Spinal cord (tissue), 10 donors: Measurements from ENCODE around the gene CCT7. TPM values are rescaled to one million over a fixed set of nuclear protein-coding genes. Genes with fewer than 3 reads are reported as not detected.

Source experiments
- DNase-seq, 6 donors: peaks; one replicate each; pipeline versions ENCODE4 v3.0.0 to v3.0.0-alpha.2; 2013 to 2015; ENCODE audit warnings: low spot score in 6 of 6, low read depth in 4 of 6
- H3K27ac ChIP-seq: one replicate; pipeline ENCODE4 v1.5.1; 2013; ENCODE audit warnings: low read depth, low read length, control low read depth
- H3K27me3 ChIP-seq: one replicate; pipeline ENCODE4 v1.6.1; 2013; ENCODE audit warnings: low read length; ENCODE audit not compliant: control insufficient read depth, insufficient read depth
- H3K36me3 ChIP-seq: one replicate; pipeline ENCODE4 v1.6.1; 2013; ENCODE audit warnings: low read length; ENCODE audit not compliant: control insufficient read depth, insufficient read depth
- H3K4me1 ChIP-seq: one replicate; pipeline ENCODE4 v1.6.1; 2013; ENCODE audit warnings: low read length; ENCODE audit not compliant: control insufficient read depth, insufficient read depth
- H3K4me3 ChIP-seq: one replicate; pipeline ENCODE4 v1.5.1; 2013; ENCODE audit warnings: low read depth, low read length, control low read depth
- H3K9me3 ChIP-seq: one replicate; pipeline ENCODE4 v1.6.1; 2013; ENCODE audit warnings: low read length; ENCODE audit not compliant: control insufficient read depth, insufficient read depth
- WGBS: methylation state at CpG from one replicate; pipeline ENCODE4 v1.1.5; 2013; ENCODE audit warnings: missing lambda C conversion rate; ENCODE audit not compliant: insufficient coverage; 5-methylcytosine and 5-hydroxymethylcytosine counted together
- polyA plus RNA-seq, 2 donors: library from polyadenylated mRNA; unstranded; fragments of 120-200 nt; gene quantifications; one replicate each; pipeline ENCODE4 v1.2.1, GENCODE V29; 2013; ENCODE audit not compliant: insufficient read length in 2 of 2
- total RNA-seq, 2 donors: library from RNA; depleted of rRNA in 1 of 2; stranded (reverse); fragments of 120-200 nt in 1 of 2; fragments of >200 nt in 1 of 2; gene quantifications; one replicate each; pipeline versions ENCODE4 v1.2.3 to v1.2.4, GENCODE V29; 2013 to 2014
- donor health status: healthy.

CCT7 gene
- total and polyA plus RNA-seq, 4 donors: 194 to 248 (median 219) TPM

GRCh38 chr2:73208258-73208657 is 25.9 kb upstream of the CCT7 start:
- WGBS: 80% methylated on average over 3 of the region's 3 CpGs
- H3K27ac ChIP-seq: no peak overlapping the region
- DNase-seq: no peak
- peaks cover 33% of the 10 kb centered on the region for H3K27me3 ChIP-seq
- H3K4me3 ChIP-seq: no peak overlapping the region
- peaks cover 2% of the 10 kb centered on the region for H3K4me1 ChIP-seq
- H3K36me3 ChIP-seq: no peaks in the 10 kb centered on the region
- H3K9me3 ChIP-seq: no peaks in the 10 kb centered on the region

GRCh38 chr2:73210019-73210418 is 24.1 kb upstream of the CCT7 start:
- Histone ChIP-seq H3K9me3 (no peaks in the 10 kb centered on the region), H3K27me3 (peaks cover 19% of the 10 kb centered on the region), H3K4me1 (peaks cover 8% of the 10 kb centered on the region), H3K27ac (no peak overlapping the region), H3K36me3 (no peaks in the 10 kb centered on the region), H3K4me3 (no peak overlapping the region)
- WGBS: 85% methylated on average over 3 of the region's 4 CpGs
- no peak for DNase-seq

GRCh38 chr2:73210696-73211095 is 23.4 kb upstream of the CCT7 start:
- Histone ChIP-seq H3K9me3 (no peaks in the 10 kb centered on the region), H3K4me1 (peaks cover 8% of the 10 kb centered on the region), H3K27ac (no peak overlapping the region), H3K36me3 (no peaks in the 10 kb centered on the region), H3K27me3 (peaks cover 15% of the 10 kb centered on the region), H3K4me3 (no peak overlapping the region)
- no peak for DNase-seq
- WGBS: 91% methylated on average over 5 of the region's 6 CpGs

- no peak overlapping the region for H3K4me3 ChIP-seq
- peaks cover 8% of the 10 kb centered on the region for H3K4me1 ChIP-seq
- no peak for DNase-seq
- H3K27me3 ChIP-seq: peaks cover 5% of the 10 kb centered on the region
- WGBS: 87% methylated on average over 7 of the region's 7 CpGs
- H3K9me3 ChIP-seq: no peaks in the 10 kb centered on the region
- no peak overlapping the region for H3K27ac ChIP-seq
- H3K36me3 ChIP-seq: no peaks in the 10 kb centered on the region
Measured at GRCh38 chr2:73212098-73212447, 22.0 kb upstream of the CCT7 start.

GRCh38 chr2:73212448-73213176 is 21.5 kb upstream of the CCT7 start:
- no peaks in the 10 kb centered on the region for H3K9me3 ChIP-seq
- peaks cover 2% of the 10 kb centered on the region for H3K27me3 ChIP-seq
- DNase-seq: peak in 4 of 6 donors; percentile 15 to 75 (median 56)
- H3K4me3 ChIP-seq: no peak overlapping the region
- no peak overlapping the region for H3K27ac ChIP-seq
- 50% methylated on average over 15 of the region's 20 CpGs for WGBS
- no peaks in the 10 kb centered on the region for H3K36me3 ChIP-seq
- H3K4me1 ChIP-seq: peaks cover 8% of the 10 kb centered on the region

GRCh38 chr2:73214120-73215035 is 19.7 kb upstream of the CCT7 start, which contains the start of gene SMYD5:
TSS of gene SMYD5 (plus strand) at chr2:73214245. CDS start at chr2:73214267, 22 bp downstream.
- H3K4me3 ChIP-seq: peak within 1 kb of the TSS; percentile 80
- H3K9me3 ChIP-seq: no peaks in the 10 kb centered on the region
- peaks cover 2% of the 10 kb centered on the region for H3K27me3 ChIP-seq
- H3K36me3 ChIP-seq: peaks cover 10% of the 10 kb centered on the region
- H3K4me1 ChIP-seq: peaks cover 8% of the 10 kb centered on the region
- DNase-seq: peak in 5 of 6 donors; percentile 62 to 95 (median 72)
- peak within 1 kb of the TSS; percentile 68 for H3K27ac ChIP-seq
- under 1% methylated on average over 60 of the region's 64 CpGs for WGBS

GRCh38 chr2:73215254-73215653 is 18.9 kb upstream of the CCT7 start:
- Histone ChIP-seq H3K27ac (no peak overlapping the region), H3K4me3 (no peak overlapping the region), H3K9me3 (no peaks in the 10 kb centered on the region), H3K4me1 (peaks cover 8% of the 10 kb centered on the region), H3K36me3 (peaks cover 19% of the 10 kb centered on the region), H3K27me3 (peaks cover 1% of the 10 kb centered on the region)
- no peak for DNase-seq
- WGBS: 75% methylated on average over 1 of the region's 4 CpGs

GRCh38 chr2:73217160-73217559 is 16.9 kb upstream of the CCT7 start:
- WGBS: 94% methylated on average over 2 of the region's 5 CpGs
- H3K4me1 ChIP-seq: peaks cover 8% of the 10 kb centered on the region
- no peaks in the 10 kb centered on the region for H3K9me3 ChIP-seq
- H3K27ac ChIP-seq: no peak overlapping the region
- peaks cover 35% of the 10 kb centered on the region for H3K36me3 ChIP-seq
- H3K27me3 ChIP-seq: no peaks in the 10 kb centered on the region
- no peak overlapping the region for H3K4me3 ChIP-seq
- no peak for DNase-seq

- Histone ChIP-seq H3K9me3 (no peaks in the 10 kb centered on the region), H3K4me1 (peaks cover 8% of the 10 kb centered on the region), H3K36me3 (peaks cover 41% of the 10 kb centered on the region), H3K27me3 (no peaks in the 10 kb centered on the region), H3K27ac (no peak overlapping the region), H3K4me3 (no peak overlapping the region)
- no peak for DNase-seq
- 100% methylated on average over 2 of the region's 2 CpGs for WGBS
Measured at GRCh38 chr2:73217826-73218225, 16.3 kb upstream of the CCT7 start.
